Lower leg skin (tissue), 4 donors: ENCODE measurements around the gene ITIH3. TPM values are rescaled to one million over a fixed set of nuclear protein-coding genes. Genes with fewer than 3 reads are reported as not detected.
A peak's percentile ranks its signal among the peaks of the same experiment; 100 is the strongest.

Experiments used
- DNase-seq, 2 donors: peaks; one replicate each; pipeline ENCODE4 v3.0.0-alpha.2; 2019; ENCODE audit warnings: low spot score in 2 of 2
- H3K4me3 ChIP-seq: fragments of 200-600 bp; sonication (generic); 2 replicates; pipeline ENCODE4 v1.5.1; 2017; ENCODE audit warnings: mild to moderate bottlenecking, low read depth; ENCODE audit not compliant: poor library complexity, severe bottlenecking
- POLR2A ChIP-seq, 2 donors: fragments of 450-650 bp; IDR thresholded peaks; one replicate each; pipeline ENCODE4 v1.6.1; 2016 to 2017; ENCODE audit warnings: antibody characterized with exemption in 2 of 2, mild to moderate bottlenecking in 1 of 2, moderate library complexity in 1 of 2
- WGBS, 2 donors: methylation state at CpG; one replicate each; pipeline ENCODE4 v1.1.5; 2018; 5-methylcytosine and 5-hydroxymethylcytosine counted together
- intact Hi-C: fragments of 100-400 bp; cut with DNase I; formaldehyde crosslinking; loops from one replicate; pipeline ENCODE4 v1.15.0; 2023; ENCODE audit warnings: low total_unique reads
- total RNA-seq, 4 donors: library from RNA; depleted of rRNA; stranded (reverse); fragments of >200 nt; gene quantifications; one replicate each; pipeline ENCODE4 v1.1.0, GENCODE V29; 2016
- TF ChIP-seq, protein P1 (sequence below), 3 donors: fragments of 450-650 bp; IDR thresholded peaks; one replicate each; pipeline ENCODE4 v1.5.1; 2016; ENCODE audit warnings: antibody characterized with exemption in 3 of 3, mild to moderate bottlenecking in 3 of 3, moderate library complexity in 2 of 3

ITIH3 gene
- total RNA-seq, 4 donors from 2014 or later: 0.17 to 19.3 (median 0.97) TPM

DNA sequence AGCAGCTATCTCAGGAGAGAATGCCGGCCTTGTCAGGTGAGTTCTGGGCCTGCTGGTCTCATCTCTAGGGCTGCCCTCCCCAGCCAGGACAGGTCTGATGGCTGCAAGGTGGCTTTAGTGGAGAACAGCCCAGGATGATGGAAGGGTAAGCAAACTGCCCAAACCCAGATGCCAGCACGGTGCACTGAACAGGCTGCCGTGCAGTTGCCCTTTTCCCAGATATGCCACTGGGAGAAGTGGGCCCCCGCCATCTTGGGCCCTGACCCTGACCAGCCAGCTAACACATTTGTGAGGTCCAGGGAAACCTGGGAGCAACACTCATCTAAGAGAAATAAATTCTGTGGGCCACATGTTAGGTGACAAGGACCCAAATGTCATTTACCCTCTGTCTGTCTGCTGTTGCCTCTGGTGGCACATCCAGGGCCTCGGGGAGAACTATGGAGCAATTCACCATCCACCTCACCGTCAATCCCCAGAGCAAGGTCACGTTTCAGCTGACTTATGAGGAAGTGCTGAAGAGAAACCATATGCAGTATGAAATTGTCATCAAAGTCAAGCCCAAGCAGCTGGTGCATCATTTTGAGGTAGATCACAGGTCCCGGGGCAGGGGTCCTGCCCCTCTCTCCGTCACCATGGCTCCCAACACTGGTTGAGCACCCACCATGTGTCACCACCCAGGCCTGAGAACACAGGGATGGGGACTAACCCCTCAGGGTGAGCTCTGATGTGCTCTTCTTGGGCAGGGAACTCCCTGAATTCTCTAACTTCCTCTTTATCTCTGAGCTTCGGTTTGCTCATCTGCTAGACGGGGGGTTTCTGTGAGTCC, 15.4 kb upstream of the ITIH3 start:
- no peak for TF ChIP-seq POLR2A (IDR thresholded peaks at IDR 0.05)
- TF ChIP-seq, protein P1, sequence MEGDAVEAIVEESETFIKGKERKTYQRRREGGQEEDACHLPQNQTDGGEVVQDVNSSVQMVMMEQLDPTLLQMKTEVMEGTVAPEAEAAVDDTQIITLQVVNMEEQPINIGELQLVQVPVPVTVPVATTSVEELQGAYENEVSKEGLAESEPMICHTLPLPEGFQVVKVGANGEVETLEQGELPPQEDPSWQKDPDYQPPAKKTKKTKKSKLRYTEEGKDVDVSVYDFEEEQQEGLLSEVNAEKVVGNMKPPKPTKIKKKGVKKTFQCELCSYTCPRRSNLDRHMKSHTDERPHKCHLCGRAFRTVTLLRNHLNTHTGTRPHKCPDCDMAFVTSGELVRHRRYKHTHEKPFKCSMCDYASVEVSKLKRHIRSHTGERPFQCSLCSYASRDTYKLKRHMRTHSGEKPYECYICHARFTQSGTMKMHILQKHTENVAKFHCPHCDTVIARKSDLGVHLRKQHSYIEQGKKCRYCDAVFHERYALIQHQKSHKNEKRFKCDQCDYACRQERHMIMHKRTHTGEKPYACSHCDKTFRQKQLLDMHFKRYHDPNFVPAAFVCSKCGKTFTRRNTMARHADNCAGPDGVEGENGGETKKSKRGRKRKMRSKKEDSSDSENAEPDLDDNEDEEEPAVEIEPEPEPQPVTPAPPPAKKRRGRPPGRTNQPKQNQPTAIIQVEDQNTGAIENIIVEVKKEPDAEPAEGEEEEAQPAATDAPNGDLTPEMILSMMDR (IDR thresholded peaks at IDR 0.05): no peak
- intact Hi-C loops: no loop called here
- peak in 1 of 2 donors; percentile 62 for DNase-seq
- H3K4me3 ChIP-seq: no peak overlapping the region
- WGBS, 2 donors: 76 to 83% methylated on average over 11 of the region's 11 CpGs

DNA sequence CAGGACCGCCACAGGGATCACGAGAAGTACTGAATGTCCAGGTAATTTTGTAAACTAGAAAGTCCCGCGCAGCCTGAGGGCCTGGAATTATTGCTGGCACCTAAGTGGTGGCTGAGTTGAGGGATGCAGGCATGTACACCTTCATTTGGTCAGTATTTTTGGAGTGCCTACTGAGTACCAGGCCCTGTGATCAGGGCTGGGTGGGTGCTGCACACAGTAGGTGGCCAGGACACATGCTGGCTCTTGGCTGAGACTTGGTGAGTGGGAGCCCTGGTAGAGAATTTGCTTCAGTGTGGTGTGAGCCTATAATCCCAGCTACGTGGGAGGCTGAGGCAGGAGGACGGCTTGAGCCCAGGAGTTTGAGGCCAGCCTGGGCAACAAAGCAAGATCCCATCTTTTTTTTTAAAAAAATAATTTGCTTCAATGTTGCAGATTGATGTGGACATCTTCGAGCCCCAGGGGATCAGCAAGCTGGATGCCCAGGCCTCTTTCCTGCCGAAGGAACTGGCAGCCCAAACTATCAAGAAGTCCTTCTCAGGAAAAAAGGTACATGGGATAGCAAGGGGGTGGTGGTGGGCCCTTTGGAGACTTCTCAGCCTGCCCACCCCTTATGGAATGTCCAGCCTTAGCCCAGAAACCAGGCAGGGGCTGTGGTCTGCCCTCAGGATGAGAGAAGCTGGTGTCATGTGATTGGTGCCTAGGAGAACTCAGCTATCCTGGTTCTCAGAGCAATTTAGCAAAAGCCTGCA, 14.6 kb upstream of the ITIH3 start:
- WGBS, 2 donors: 79 to 88% methylated on average over 8 of the region's 8 CpGs
- intact Hi-C loops: no loop called here
- peak in 1 of 2 donors; percentile 37 for DNase-seq
- no peak overlapping the region for H3K4me3 ChIP-seq
- TF ChIP-seq, protein P1 (IDR thresholded peaks at IDR 0.05): no peak
- TF ChIP-seq POLR2A (IDR thresholded peaks at IDR 0.05): no peak

DNA sequence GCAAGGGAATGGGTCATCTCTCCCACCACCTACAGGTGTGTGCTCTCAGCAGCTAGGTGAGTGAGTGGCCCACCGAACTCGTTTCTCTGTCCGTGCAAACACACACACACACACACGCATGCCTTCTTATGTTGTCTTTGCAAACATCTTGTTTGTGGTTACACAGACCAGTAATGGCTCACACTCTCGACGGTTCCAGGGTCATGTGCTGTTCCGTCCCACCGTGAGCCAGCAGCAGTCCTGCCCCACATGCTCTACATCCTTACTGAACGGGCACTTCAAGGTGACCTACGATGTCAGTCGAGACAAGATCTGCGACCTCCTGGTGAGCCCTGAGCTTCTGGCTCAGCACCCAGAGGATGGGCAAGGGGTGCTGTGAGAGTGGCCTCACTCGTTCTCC, 12.9 kb upstream of the ITIH3 start:
- intact Hi-C loops: no loop called here
- DNase-seq: peak in 1 of 2 donors; percentile 31

DNA sequence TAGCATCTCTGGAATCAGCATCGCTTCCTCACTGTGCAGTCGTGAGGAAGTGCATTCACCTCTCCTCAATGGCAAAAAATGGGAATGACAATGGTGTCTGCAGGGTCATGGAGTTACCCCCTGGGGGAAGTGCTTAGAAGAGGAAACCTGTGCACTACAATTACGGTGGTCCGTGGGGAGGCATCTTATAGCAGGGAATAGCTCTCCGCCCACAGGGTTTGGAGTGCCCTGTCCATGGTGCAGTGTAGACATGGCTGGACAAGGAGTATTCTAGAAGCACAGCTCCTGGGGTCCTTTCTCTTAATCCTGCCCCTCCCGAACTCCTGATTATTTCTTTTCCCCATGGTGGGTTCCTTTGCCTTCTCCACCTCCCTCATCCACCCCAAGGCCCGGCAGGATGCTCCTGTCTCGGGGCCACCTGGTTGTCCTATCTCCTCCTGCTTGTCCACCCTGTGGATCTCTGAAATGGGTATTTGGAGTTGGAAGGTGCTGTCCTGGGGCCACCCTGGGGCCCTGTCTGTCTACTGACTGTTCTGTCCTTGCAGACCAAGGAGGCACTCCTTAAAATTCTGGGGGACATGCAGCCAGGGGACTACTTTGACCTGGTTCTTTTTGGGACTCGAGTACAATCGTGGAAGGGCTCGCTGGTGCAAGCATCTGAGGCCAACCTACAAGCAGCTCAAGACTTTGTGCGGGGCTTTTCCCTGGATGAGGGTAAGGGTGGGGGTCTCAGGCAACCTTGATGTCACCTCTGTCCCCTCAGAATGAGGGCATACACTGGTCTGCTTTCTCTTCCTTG, 12.0 kb upstream of the ITIH3 start:
- intact Hi-C loops: no loop called here
- 71 to 80% methylated on average over 12 of the region's 12 CpGs for WGBS, 2 donors
- no peak overlapping the region for H3K4me3 ChIP-seq
- DNase-seq: peak in 1 of 2 donors; percentile 65
- TF ChIP-seq, protein P1 (IDR thresholded peaks at IDR 0.05): no peak
- no peak for TF ChIP-seq POLR2A (IDR thresholded peaks at IDR 0.05)

More for the DNA sequence above, 12.9 kb upstream of the ITIH3 start:
- 74 to 78% methylated on average over 13 of the region's 13 CpGs for WGBS, 2 donors
- TF ChIP-seq, protein P1 (IDR thresholded peaks at IDR 0.05): no peak
- no peak for TF ChIP-seq POLR2A (IDR thresholded peaks at IDR 0.05)
- no peak overlapping the region for H3K4me3 ChIP-seq

DNA sequence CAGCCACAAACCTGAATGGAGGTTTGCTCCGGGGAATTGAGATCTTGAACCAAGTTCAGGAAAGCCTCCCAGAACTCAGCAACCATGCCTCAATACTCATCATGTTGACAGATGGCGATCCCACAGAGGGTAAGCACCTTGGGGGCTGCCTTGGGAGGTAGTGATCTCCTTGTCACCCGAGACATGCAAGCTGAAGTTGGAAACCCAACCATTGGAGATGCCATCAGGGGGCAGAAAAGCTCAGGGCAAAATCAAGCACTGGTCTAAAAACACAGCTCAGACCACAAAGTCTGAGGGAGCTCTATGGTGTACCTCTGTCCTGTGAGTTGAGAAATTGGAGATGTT, 11.4 kb upstream of the ITIH3 start:
- 87 to 88% methylated on average over 3 of the region's 3 CpGs for WGBS, 2 donors

More for the DNA sequence above, 11.4 kb upstream of the ITIH3 start:
- peak in 1 of 2 donors; percentile 54 for DNase-seq
- TF ChIP-seq, protein P1 (IDR thresholded peaks at IDR 0.05): no peak
- TF ChIP-seq POLR2A (IDR thresholded peaks at IDR 0.05): no peak
- intact Hi-C loops: no loop called here
- H3K4me3 ChIP-seq: no peak overlapping the region
